ENCODE data around the gene LCE7A. TPM values are rescaled to one million over a fixed set of nuclear protein-coding genes. Genes with fewer than 3 reads are reported as not detected.

Gene LCE7A
- total and polyA plus RNA-seq, 2 of the 4 experiments (the other 2 are of a cell fraction), result not detected

- Histone ChIP-seq H3K4me2 (ENCODE audit: low read depth, low read length) (no peak overlapping the region), H3K4me3 (ENCODE audit: insufficient read depth, low read depth, low read length) (no peak overlapping the region), H4K8ac (ENCODE audit: low read depth in 2 of 2, low read length in 2 of 2) (no peak overlapping the region), H3K9me3 (ENCODE audit: control insufficient read depth, insufficient read depth, low read length) (no peaks in the 10 kb centered on the region), H3K4me1 (ENCODE audit: control insufficient read depth, insufficient read depth, low read length) (no peaks in the 10 kb centered on the region), H3K9me1 (ENCODE audit: insufficient read depth, low read length) (no peaks in the 10 kb centered on the region), H3K18ac (ENCODE audit: low read depth, low read length) (no peak overlapping the region), H3K36me3 (ENCODE audit: control insufficient read depth, insufficient read depth, low read length) (no peaks in the 10 kb centered on the region), H2BK15ac (ENCODE audit: low read depth, low read length) (no peak overlapping the region), H3K56ac (ENCODE audit: extremely low read depth, insufficient read depth, low read length) (no peak overlapping the region), H3K79me1 (ENCODE audit: low read depth in 1 of 2, low read length in 2 of 2) (no peaks in the 10 kb centered on the region), H4K20me1 (ENCODE audit: insufficient read depth, low read length) (no peaks in the 10 kb centered on the region), H2AK9ac (replicated peaks; ENCODE audit: low read depth, low read length, poor library complexity) (no peak overlapping the region), H3K4ac (ENCODE audit: low read depth, low read length) (no peak overlapping the region), H2BK20ac (ENCODE audit: low read depth, low read length) (no peak overlapping the region), H2AK5ac (ENCODE audit: low read depth, low read length) (no peak overlapping the region), H3K14ac (replicated peaks; ENCODE audit: low read depth, low read length) (no peak overlapping the region), H3K9ac (ENCODE audit: low read depth, low read length) (no peak overlapping the region), H2BK5ac (ENCODE audit: low read depth, low read length, poor library complexity, severe bottlenecking) (no peak overlapping the region), H4K91ac (ENCODE audit: insufficient read depth, low read depth, low read length) (no peak overlapping the region), H3K27ac (ENCODE audit: insufficient read depth, low read length) (no peak overlapping the region), H3K23ac (ENCODE audit: low read depth, low read length) (no peak overlapping the region), H2AFZ (replicated peaks; ENCODE audit: low read length, poor library complexity) (no peak overlapping the region), H2BK120ac (ENCODE audit: low read depth, low read length) (no peak overlapping the region), H3K27me3 (ENCODE audit: control insufficient read depth, insufficient read depth, low read length) (no peaks in the 10 kb centered on the region), H4K5ac (ENCODE audit: low read depth, low read length) (no peak overlapping the region)
- in situ Hi-C loops (cut with MboI; ENCODE audit: low sequenced_read_pairs), result no loop called here
- ChIA-PET CTCF (no interaction called here), POLR2A (ENCODE audit: unreplicated experiment) (no interaction called here)
- TF ChIP-seq RAD21 (IDR thresholded peaks at IDR 0.05; ENCODE audit: low read length), result no peak
- no peak for TF ChIP-seq MAZ (IDR thresholded peaks at IDR 0.05; ENCODE audit: borderline replicate concordance, low read depth, low read length)
- no TSS peak for BruUV-seq (replicated peaks)
- dilution Hi-C loops (cut with HindIII; ENCODE audit: low sequenced_read_pairs, unreplicated experiment), result no loop called here
- intact Hi-C loops (cut with micrococcal nuclease), result no loop called here
- DNase-seq (no peak), ATAC-seq (ENCODE audit: low read depth) (no peak)
- WGBS, 2 experiments (ENCODE audit: extremely low coverage in 2 of 2, insufficient read length in 1 of 2), result 100% methylated on average over 1 of the region's 8 CpGs; no CpG with 5 or more reads in 1 of the 2 experiments
Observed at GRCh38 chr1:152886758-152887409, 27.1 kb downstream of the LCE7A start.
